Left forelimb (tissue), 1 donor: ENCODE measurements around the gene RANBP3.

ENCODE experiments used
- DNase-seq: peaks from one replicate; pipeline ENCODE4 v3.0.0-alpha.2; 2018; ENCODE audit warnings: low spot score

The RANBP3 gene

DNA sequence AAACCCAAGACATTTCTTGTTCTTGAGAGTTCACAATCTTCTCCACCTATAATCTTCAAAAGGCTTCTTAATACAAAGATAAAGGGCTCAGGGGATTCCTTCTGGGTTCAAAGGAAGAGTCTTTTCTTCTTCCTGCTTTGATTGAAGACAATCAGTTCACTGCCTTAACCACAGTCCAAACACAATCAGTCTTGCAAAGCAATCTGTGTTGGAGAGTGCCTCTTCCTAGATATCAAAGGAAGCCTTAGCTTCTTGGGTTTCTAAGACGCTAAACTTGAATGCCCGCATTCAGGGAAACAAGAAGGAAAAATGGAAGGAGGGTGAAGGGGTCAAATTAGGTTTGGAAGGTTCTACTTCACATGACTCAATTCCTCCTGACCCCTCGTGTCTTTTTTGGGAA lies 27.2 kb downstream of the RANBP3 start:
- no peak for DNase-seq

- DNase-seq: no peak
These were observed 28.1 kb downstream of the RANBP3 start for GRCh38 chr19:5949792-5950305.

DNA sequence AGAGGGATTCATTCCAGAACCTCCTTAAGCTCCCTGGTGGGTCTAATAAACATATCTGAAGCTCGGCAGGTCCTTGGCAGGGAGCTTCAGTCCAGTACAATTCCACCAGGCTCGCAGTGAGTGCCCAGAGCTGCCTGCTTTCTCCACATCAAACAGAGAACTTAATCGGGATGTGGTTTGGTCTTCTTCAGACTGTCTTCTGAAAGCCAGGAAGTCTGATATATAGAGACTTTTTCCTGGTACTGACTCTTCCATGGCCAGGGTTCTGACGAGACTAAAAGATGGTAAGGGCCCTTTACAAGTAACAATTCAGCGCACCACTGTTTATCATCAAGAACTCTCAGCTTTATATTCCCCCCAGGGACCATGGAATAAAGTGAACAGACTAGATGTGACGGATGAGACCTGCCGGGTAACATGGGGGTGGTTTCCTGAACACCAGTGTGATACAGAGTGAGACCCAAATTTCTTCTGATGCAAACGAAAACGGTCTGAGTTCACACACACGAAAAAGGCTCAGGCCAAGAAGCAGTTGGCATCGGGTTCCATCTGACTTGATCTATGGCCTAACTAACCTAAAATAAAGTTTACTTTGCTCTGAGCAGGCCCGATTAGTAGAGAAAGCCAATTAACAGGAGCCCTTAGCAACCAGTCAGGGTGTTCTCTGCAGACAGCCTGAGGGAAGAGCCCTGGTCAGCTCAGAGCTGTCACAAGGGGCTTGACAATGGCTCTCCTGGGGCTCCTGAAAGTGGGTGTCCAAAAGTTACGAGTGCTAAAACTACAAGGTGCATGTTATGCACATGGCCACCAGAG lies 29.0 kb downstream of the RANBP3 start:
- DNase-seq: no peak

GRCh38 chr19:5947435-5947834 lies 30.5 kb downstream of the RANBP3 start:
- DNase-seq: no peak

DNA sequence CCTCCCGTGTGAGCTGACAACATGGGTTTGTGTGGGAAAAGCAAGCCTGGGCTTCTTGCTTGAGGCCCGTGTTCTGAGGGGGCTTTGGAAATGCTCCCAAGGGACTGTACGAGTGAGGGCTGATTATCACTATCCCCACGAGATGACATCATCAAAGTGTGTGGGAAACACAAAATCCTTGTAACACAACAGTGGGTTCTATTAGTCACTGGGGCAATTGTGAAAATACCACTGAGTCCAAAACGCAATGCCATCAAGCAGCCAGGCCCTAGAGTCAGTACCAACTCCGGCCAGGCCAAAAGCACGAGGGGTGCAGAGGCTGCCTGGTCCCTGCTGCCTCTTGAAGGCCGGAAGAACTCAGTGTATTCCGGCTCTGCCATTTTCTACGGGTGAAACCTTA lies 34.3 kb downstream of the RANBP3 start:
- DNase-seq: no peak

DNA sequence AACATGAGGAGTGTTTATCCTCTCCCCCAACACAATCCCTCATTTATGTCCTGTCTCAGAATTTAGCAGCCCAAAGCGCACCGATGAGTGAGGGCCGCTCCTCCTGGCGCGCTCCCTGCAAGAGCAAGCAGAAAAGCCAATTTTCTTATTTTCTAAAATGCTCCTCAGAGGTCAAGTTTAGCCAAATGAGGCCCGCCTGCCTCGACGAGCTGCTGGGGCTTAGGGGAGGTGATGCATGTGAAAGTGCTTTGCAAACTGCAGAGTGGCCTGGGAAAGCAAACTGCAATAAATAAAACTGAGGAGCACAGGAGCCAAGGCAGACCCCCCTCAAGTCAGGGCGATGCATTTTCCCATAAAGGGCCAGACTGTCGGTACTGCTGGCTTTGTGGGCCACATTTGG lies 34.9 kb downstream of the RANBP3 start:
- DNase-seq: no peak

DNA sequence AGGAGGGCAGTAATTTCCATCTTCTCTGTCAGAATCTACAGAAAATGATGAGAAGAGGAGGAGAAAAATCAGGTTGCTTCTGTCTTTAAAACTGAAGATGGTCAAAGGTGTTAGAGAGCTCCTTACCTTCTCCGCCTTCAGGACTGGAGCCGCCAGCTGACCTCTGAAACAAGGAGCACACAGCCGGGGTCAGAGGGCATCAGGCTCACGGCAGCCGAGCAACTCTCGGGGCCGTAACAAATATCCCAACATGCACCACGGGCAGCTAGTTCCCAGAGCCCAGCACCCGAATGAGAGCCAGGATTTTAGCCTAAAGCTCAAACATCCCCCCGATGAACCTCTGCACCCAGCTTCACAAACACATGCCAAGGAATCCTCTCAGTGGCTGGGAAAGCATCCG lies 36.3 kb downstream of the RANBP3 start:
- DNase-seq: no peak

DNA sequence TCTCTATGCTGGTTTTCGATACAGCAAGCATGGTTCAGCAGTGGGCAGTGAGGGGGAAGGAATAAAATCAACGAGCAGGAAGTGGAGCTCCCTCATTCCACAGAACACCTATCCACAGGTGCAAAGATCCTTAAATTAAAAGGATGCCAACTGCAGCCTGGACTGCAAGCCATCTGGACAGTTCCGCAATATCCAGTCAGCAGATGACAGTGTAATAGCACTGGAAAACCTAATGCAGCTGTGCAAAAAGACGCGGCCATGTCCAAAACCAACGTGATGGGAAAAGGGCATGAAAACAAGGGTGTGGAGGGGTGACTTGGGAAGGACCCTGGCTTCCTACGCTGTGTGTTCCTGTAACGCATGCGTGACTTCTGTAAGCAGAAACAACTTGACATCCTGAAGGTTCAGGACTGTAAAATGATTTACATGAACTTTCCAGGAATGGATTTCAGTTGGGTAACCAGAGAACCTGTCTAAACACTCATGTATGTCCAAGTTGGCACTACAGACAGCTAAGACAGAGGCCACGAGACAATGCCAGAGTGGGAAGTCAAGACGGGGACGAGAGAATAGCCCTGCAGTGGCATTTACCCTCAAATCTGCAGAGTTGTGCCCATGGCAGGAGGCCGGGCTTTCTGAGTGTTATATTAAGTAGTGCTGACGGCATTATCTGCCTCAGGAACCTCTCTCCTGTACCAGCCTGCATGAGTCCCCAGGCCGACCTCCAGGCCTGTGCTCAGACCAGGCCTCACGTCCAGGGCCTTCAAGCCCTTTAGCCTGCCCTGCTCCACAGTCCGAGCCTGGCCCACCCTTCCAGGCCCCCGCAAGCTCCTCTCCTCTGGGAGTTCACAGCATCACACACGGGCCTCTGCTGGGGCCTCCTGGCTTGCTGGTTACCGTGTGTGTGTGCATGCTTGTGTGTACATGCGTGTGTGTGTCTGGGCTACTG lies 37.4 kb downstream of the RANBP3 start:
- no peak for DNase-seq

GRCh38 chr19:5937550-5937949 lies 40.4 kb downstream of the RANBP3 start:
- DNase-seq: no peak

GRCh38 chr19:5936292-5936592 lies 41.7 kb downstream of the RANBP3 start:
- DNase-seq: no peak

- no peak for DNase-seq
These were observed 42.3 kb downstream of the RANBP3 start for GRCh38 chr19:5935473-5936291.

- no peak for DNase-seq
These were observed 43.0 kb downstream of the RANBP3 start for GRCh38 chr19:5934774-5935472.

- DNase-seq: no peak
These were observed 43.9 kb downstream of the RANBP3 start for GRCh38 chr19:5934069-5934401.

DNA sequence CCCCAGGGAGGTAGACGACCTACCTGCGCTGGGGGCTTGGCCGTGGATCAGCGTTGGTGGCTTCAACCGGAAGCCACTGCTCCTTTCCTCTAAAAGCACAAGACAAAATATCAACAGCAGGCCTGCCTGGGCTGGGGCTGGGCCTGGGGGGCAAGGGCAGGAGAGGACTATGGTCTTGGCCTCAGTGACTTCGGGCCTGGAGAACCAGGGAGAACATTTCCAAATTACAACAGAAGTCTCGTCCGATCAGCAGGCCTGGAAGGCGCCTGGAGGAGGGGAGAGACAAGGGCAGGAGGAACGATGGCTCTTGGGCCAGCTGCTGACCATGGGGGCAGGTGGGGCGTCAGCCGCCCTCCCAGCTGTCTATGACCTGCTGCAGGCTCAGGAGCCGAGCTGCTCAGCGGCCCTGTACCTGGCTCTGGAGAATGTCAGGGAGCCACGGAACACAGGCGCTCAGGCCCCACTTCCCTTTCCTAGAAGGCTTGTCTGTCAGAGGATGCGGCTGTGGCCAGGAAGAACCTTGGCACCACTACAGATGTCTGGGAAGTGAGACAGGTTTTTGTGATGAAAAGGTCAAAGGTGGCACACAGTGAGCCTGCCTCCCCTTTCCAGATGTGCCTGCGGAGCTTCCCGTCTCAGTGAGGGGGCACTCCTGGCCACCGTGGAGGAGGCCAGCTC lies 44.4 kb downstream of the RANBP3 start:
- no peak for DNase-seq

DNA sequence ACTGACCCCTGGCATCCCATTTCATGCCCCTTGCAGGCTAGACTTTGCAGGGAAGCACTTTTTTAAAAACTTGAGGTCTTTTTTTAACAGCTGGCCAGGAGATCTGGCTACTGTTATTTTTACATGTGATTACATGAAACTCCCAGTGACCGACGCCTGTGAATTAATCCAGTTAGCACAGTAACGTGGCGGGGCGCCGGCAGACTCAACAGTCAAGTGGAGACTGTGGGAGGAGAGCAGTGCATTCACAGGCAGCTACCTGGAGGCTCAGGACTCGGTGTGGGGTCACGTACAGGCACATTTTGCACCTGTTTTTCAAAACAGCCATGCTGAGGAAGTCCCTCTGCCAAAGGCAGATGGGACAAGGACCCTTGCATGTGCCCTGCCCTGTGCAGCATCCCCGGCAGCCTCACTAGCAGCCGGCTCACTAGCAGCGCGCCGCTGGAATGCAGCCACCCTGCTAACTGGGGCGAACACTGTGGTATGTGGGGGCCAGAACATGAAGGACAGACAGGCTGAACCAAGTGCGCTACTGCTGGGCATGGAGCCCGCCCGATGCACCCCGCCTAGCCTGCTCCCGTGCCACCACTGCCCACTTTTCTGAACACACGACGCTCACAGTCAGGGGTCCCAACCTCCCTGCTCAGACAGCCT lies 45.2 kb downstream of the RANBP3 start:
- no peak for DNase-seq

- no peak for DNase-seq
These were observed 45.8 kb downstream of the RANBP3 start for GRCh38 chr19:5932146-5932545.

GRCh38 chr19:5931251-5931650 lies 46.7 kb downstream of the RANBP3 start:
- DNase-seq: no peak

DNA sequence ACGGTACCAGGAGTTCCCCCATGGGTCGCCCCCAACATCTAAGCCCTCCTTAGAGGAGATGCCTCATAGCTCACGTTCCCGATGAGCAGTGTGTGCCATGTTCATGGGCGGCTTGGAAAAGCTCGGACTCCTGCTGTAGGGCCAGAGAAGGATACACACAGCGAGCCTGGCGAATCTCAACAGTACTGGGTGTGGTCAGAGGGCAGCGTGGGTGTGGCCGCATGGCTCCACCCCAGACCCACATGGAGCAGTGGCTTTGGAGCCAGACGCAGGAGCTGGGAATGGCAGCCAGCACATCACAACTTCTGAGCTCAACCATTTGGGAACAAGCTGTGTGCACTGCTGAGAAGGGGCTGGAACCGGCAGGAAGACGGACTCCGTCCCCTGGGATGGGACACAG lies 48.3 kb downstream of the RANBP3 start:
- no peak for DNase-seq

- DNase-seq: no peak
These were observed 48.8 kb downstream of the RANBP3 start for GRCh38 chr19:5929179-5929578.

GRCh38 chr19:5927441-5927821 lies 50.5 kb downstream of the RANBP3 start:
- DNase-seq: no peak
